ENCODE results near the gene HCN4.

HCN4 gene

GRCh38 chr15:73273181-73274002, 95.4 kb downstream of the HCN4 start:
- DNase-seq (ENCODE audit: low read depth, low spot score): no peak
- ChIA-PET CTCF (interaction anchor here (0.6 to 12.2 kb wide), 15 partner anchors 9 to 674 kb away, joined by 3 to 193 read pairs (median 6); no protein-coding TSS in a partner anchor), POLR2A (no interaction called here)
- TF ChIP-seq CTCF (IDR thresholded peaks at IDR 0.05; ENCODE audit: insufficient read depth, low read length, missing control alignments): peak; percentile 73
- no peak overlapping the region for H3K4me3 ChIP-seq (ENCODE audit: low read depth, low read length)

- DNase-seq (ENCODE audit: low read depth, low spot score): no peak
Measured at GRCh38 chr15:73270366-73271097, 98.2 kb downstream of the HCN4 start.

More at GRCh38 chr15:73270366-73271097, 98.2 kb downstream of the HCN4 start:
- no peak overlapping the region for H3K4me3 ChIP-seq (ENCODE audit: low read depth, low read length)
- ChIA-PET POLR2A (no interaction called here), CTCF (interaction anchor here (9.9 kb wide), 1 partner anchor 31 kb away, joined by 193 read pairs; no protein-coding TSS in a partner anchor)
- TF ChIP-seq CTCF (IDR thresholded peaks at IDR 0.05; ENCODE audit: insufficient read depth, low read length, missing control alignments): no peak

Data from AG04449 (cell line).